GM19463 (cell line): ENCODE results near the gene FMO1.
"Not testable (repeated sequence)": the region's sequence is repeated elsewhere in the genome, so short reads cannot be mapped to it uniquely, and the experiment has no call there.

Experiments
- ATAC-seq: cut with Tn5 transposase; IDR thresholded peaks from one replicate; pipeline ENCODE4 v1.9.1; 2021; ENCODE audit warnings: mild to moderate bottlenecking, moderate library complexity; ENCODE audit not compliant: unreplicated experiment

Gene FMO1

GRCh38 chr1:171248302-171248701 lies at the start of gene FMO1:
Gene FMO1 (plus strand): TSS chr1:171248494. CDS start chr1:171258088, 9,594 bp downstream.
- ATAC-seq: no peak

GRCh38 chr1:171204296-171204695 lies 44.0 kb upstream of the FMO1 start:
- no peak for ATAC-seq

GRCh38 chr1:171206204-171206977 lies 41.9 kb upstream of the FMO1 start:
- ATAC-seq: no peak

- no peak for ATAC-seq
Observed at GRCh38 chr1:171206978-171207355, 41.3 kb upstream of the FMO1 start.

GRCh38 chr1:171207377-171207776 lies 40.9 kb upstream of the FMO1 start:
- ATAC-seq: no peak

GRCh38 chr1:171210355-171210754 lies 37.9 kb upstream of the FMO1 start:
- no peak for ATAC-seq

- no peak for ATAC-seq
Observed at GRCh38 chr1:171212607-171213351, 35.5 kb upstream of the FMO1 start.

- no peak for ATAC-seq
Observed at GRCh38 chr1:171213559-171214454, 34.5 kb upstream of the FMO1 start.

GRCh38 chr1:171217658-171218443 lies 30.4 kb upstream of the FMO1 start:
- ATAC-seq: no peak

GRCh38 chr1:171218661-171219060 lies 29.6 kb upstream of the FMO1 start:
- ATAC-seq: no peak

- ATAC-seq: no peak
Observed at GRCh38 chr1:171219346-171220080, 28.8 kb upstream of the FMO1 start.

GRCh38 chr1:171220081-171220420 lies 28.2 kb upstream of the FMO1 start:
- no peak for ATAC-seq

GRCh38 chr1:171220581-171221054 lies 27.7 kb upstream of the FMO1 start:
- ATAC-seq: no peak

GRCh38 chr1:171221665-171222591 lies 26.4 kb upstream of the FMO1 start:
- ATAC-seq: no peak

GRCh38 chr1:171222936-171223335 lies 25.4 kb upstream of the FMO1 start:
- ATAC-seq: no peak

GRCh38 chr1:171224257-171224656 lies 24.0 kb upstream of the FMO1 start:
- ATAC-seq: not testable (repeated sequence)

GRCh38 chr1:171226747-171227370 lies 21.4 kb upstream of the FMO1 start:
- ATAC-seq: peak; percentile 81

- ATAC-seq: no peak
Observed at GRCh38 chr1:171231326-171231725, 17.0 kb upstream of the FMO1 start.
